HG02678 (cell line): ENCODE results near the gene CIPC.

Source experiments
- ATAC-seq: cut with Tn5 transposase; IDR thresholded peaks from one replicate; pipeline ENCODE4 v1.9.1; 2021; ENCODE audit warnings: mild to moderate bottlenecking, moderate library complexity; ENCODE audit not compliant: unreplicated experiment

CIPC gene

GRCh38 chr14:77069551-77069950 is 28.5 kb upstream of the CIPC start:
- no peak for ATAC-seq

GRCh38 chr14:77071938-77072388 is 26.1 kb upstream of the CIPC start:
- no peak for ATAC-seq

DNA sequence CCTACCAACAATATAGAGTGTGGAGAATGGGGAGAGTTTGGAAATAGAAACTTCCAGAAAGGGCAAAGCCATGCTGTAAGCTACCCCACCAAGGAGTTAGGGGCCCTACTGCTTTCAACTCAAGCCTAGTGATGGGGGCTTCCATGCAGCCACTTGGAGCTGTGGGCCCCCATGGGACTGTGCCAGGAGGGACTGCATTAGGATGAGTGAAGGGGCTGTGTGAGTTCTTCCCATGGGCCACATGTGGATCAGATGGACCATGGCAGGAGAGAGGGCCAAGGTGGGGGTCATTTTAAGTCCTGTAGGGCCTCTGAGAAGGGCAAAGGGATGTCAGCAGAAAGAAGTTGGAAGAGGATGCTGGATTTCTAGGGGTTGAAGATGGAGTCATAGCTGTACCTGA is 23.1 kb upstream of the CIPC start:
- ATAC-seq, result no peak

DNA sequence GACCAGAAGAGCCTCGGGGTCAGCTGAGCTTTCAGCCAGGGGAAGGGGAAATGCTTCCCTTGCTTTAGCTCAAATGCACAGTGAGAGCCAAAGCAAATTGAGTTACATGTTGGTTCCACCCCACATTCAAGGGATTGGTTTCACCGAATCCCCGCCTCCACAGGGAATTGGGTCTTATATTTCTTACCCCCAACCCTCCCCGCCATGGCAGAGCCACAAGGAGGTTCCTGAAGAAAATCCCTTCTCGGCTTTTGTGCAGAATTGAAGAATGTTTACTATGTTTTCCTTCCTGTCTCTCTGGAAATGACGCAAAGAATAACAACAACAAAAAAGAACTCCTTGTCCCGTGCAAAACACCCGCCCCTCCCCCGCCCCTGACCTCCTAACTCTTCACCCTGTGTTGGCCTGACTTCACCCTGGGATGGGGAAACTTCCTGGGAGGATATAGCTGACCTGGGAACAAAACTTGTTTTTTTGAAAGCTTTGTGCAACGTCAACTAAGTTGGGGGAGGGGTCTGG is 21.9 kb upstream of the CIPC start:
- no peak for ATAC-seq

DNA sequence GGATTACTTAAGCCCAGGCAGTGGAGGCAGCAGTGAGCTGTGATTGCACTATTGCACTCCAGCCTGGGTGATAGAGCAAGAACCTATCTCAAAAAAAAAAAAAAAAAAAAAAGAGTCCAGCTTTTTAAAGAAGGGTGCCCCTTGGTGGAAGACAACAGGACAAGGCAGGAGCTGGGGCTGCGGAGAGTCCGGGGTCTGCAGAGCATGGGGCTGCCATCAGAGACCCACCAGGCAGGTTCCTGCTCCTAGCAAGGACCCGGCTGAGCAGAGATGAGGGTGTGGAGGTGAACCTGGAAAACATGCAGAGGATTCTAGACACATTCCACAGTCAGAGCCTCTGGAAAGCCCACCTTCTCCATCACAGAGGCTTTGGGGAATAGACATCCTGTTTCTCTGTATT is 21.0 kb upstream of the CIPC start:
- ATAC-seq, result no peak

DNA sequence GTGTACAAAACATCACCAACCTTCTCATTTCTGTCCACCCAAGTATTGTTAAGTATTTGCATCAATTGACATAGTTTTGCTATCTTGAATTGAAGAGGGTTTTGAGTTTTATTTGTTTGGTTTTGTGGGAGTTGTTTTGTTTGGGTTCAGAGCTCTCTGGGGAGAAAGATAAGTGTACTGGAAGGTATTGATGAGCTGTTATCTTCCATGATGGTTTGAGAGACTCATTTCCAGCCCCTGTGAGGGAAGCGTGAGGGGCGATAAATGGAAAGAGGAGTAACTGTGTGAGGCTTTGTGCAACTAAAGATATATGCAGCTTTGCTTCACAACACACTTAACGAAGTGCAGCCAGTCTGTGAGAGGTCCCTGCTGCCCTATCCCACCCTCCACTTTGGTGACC is 15.7 kb upstream of the CIPC start:
- ATAC-seq, result no peak

DNA sequence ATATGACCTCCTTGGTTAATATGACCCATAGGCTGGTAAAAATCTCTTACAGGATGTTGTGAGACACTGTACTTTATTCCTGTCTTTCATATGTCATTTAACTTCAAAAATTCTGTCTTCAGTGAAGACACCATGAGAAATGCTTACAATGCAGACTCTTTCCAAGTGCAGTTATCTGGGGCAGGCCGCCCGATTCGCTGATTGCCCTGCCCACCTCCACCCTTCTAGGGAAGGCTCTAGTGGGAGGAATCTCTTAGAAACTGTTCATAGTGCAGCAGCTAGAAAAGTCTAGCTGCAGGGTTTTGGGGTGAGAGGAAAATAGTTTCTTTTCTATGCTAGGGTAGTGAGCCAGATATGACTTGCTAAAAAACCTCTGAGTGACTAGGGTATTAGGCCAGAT is 15.0 kb upstream of the CIPC start:
- ATAC-seq, result no peak

DNA sequence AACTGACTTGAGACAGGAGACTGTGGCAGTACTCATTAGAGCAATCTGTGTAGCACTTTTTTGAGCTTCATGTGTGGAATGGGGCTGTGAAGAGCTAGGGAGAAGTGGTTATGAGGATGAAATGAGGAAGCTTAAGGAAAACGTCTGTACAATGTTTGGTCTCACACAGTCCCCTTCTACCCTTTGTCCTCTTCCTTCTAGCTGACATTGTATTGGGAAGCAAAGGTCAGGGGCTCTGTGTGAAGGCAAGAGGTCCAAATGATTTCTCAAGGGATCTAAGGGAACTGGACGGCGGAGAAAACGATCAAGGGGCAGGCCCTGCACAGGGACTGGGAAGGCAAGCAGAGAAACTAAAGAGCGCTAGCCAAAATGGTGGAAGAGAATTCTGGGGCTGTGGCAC is 13.1 kb upstream of the CIPC start:
- ATAC-seq, result no peak

GRCh38 chr14:77085538-77085937 is 12.5 kb upstream of the CIPC start:
- no peak for ATAC-seq

DNA sequence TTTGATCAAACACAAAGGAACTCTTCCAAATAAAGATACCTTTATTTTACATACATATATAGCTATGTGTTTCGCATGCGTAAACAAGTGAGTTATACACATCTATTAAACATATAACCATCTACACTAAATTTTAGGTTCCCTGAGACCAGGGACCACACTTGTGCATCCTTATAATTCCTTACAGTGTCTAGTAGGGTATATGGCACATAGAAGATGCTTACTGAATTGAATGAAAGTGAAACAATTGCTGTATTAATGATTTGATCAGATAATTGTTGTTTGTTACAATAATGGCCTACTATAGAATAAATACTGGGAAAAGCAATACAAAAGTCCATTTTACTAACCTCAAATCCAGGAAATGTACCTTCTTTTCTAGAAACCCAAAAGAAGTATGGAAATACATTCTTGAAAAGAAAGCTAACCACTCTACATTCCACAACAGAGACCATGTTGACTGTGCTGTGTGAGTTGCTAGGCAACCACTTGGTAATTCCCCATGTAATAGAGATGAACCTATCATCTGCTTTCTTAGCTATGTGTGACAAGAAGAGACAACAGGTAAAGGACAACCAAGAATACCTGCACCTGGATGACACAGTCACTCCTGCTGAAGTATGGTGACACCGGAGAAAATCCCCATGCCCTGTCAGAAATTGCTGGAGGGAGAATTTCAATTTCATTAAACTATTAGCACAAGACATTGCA is 11.9 kb upstream of the CIPC start:
- ATAC-seq, result peak; percentile 57

DNA sequence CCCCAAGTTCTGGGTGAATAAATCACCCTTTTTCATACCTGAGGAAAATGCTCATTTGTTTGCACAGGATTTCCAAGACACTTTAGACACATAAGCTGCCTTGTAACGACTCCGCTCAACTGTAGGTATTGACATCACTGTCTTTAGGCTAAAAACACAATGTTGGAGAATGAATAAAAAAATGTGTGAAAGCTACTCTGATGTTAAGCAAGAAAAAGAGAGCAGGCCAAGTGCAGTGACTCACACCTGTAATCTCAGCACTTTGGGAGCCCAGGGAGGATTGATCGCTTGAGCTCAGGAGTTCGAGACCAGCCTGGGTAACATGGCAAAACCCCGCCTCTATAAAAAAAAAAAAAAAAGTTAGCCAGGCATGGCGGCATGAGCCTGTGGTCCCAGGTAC is 11.1 kb upstream of the CIPC start:
- ATAC-seq, result no peak

DNA sequence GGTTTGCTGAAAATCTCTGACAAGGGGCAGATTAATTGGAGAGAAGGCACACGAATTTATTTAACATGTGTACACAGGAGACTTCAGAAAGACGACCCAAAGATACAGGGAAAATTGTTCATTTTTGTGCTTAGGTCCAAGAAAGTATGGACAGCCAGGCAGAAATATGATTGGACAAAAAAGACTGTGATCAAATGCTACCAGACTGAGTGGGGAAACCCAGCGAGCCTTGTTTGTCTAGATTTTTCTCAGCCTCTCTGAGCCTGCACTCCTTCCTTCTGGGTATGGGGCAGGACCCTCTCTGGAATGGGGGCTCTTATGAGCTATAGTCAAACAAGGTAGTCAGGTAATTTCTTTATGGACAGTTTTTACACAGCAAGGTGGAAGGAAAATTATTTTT is 10.4 kb upstream of the CIPC start:
- ATAC-seq, result no peak

GRCh38 chr14:77088219-77088618 is 9.8 kb upstream of the CIPC start:
- ATAC-seq, result no peak

- ATAC-seq, result no peak
These were observed 9.4 kb upstream of the CIPC start for GRCh38 chr14:77088645-77089044.

- no peak for ATAC-seq
These were observed 6.5 kb upstream of the CIPC start for GRCh38 chr14:77091518-77091917.

GRCh38 chr14:77092676-77093075 is 5.4 kb upstream of the CIPC start:
- no peak for ATAC-seq

DNA sequence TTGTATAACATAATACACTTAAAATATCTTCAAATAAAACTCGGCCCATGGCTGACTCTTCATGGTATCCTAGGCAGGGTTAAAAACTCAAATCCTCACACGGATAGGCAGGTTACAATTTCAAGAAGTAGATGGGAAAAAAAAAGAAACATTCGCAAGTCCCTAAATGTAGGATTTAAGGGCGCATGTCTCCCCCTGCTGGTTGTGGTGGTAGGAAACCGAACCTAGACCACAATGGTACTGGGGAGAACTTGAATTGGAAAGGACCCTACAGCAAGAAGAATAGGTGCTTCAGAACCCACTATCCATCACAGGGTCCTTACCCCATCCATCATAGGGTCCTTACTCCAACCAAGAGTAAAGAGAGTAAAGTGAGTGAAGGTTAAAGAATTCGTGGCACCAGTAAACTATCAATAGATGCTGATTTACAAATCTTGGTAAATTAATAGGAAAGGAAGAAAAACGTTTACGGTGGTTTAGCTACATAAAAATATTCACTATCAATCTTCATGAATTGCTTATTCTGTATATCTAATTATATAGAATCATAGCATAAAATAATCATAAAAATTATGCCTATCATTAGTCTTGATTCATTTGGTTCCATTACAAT is 3.3 kb upstream of the CIPC start:
- ATAC-seq, result no peak

- no peak for ATAC-seq
These were observed 905 bp upstream of the CIPC start for GRCh38 chr14:77097006-77097699.

DNA sequence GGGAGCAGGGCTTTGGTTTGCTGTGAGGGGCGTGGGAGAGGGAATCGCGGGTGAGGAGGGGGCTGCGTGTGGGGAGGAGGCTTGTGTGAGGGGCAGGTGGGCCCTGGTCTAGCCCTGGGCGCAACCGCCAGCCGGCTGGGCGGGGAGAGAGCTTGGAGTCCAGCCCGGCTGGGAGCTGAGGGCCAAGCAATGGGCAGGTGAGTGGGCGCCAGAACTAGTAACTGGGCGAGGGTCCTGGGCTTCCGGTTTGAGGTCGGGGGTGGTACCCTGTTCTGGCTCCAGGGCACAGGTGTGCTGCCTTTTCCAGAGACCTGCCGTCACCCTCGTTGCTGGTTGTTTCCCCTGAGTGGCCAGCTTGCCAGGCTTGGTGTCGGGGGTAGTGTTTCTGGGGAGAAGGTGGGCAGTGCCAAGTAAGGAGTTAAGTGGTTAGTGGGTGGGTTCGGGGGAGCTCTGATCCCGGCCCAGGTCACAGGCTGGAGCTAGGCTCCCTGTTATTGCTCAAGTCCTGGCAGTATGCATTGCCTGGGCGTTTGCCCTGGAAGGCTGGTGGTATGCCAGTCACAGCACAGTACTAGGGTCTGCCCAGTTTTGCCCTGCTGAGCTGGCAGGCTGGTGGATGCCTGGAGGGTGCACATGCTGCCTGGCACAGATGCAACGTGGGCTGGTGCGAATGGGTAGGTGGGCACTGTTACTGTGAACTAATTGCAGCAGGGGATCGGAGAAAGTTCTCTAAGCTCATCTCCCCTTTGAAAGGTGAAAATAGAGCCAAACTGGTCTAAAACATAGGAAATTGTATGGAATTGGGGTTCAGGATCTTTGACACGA is 683 bp downstream of the CIPC start:
- no peak for ATAC-seq

- ATAC-seq, result no peak
These were observed 1.5 kb downstream of the CIPC start for GRCh38 chr14:77099425-77100167.
